ENCODE results near the gene RNF150. TPM values are rescaled to one million over a fixed set of nuclear protein-coding genes. Genes with fewer than 3 reads are reported as not detected.
A peak's percentile ranks its signal among the peaks of the same experiment; 100 is the strongest.

The RNF150 gene
- total RNA-seq, result 3.3 TPM
- long read RNA-seq, full-length matches to known transcripts, result 2 of 4 reads
- long read RNA-seq, partial matches to known transcripts, result 0 of 4 reads
- long read RNA-seq, other reads (novel, unspliced or antisense), result 2 of 4 reads

GRCh38 chr4:141133146-141133998, at the start of gene RNF150:
Gene RNF150 (minus strand): TSS chr4:141133469.
- ATAC-seq (peak; percentile 89 to 91), DNase-seq (peak; percentile 68)
- Histone ChIP-seq H3K27ac (no peak within 1 kb of the TSS), H3K27me3 (ENCODE audit: low read depth) (peaks cover 46% of the 10 kb centered on the region), H3K4me1 (peaks cover 27% of the 10 kb centered on the region), H3K36me3 (no peaks in the 10 kb centered on the region), H3K4me3 (peak within 1 kb of the TSS; percentile 77), H3K9me3 (no peaks in the 10 kb centered on the region)
- TF ChIP-seq, protein P1, sequence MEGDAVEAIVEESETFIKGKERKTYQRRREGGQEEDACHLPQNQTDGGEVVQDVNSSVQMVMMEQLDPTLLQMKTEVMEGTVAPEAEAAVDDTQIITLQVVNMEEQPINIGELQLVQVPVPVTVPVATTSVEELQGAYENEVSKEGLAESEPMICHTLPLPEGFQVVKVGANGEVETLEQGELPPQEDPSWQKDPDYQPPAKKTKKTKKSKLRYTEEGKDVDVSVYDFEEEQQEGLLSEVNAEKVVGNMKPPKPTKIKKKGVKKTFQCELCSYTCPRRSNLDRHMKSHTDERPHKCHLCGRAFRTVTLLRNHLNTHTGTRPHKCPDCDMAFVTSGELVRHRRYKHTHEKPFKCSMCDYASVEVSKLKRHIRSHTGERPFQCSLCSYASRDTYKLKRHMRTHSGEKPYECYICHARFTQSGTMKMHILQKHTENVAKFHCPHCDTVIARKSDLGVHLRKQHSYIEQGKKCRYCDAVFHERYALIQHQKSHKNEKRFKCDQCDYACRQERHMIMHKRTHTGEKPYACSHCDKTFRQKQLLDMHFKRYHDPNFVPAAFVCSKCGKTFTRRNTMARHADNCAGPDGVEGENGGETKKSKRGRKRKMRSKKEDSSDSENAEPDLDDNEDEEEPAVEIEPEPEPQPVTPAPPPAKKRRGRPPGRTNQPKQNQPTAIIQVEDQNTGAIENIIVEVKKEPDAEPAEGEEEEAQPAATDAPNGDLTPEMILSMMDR (IDR thresholded peaks at IDR 0.05), result peak; percentile 51
- intact Hi-C loops (cut with DNase I), result loop anchor here (5.0 kb wide), 1 partner anchor 276 kb away; no protein-coding TSS in a partner anchor

DNA sequence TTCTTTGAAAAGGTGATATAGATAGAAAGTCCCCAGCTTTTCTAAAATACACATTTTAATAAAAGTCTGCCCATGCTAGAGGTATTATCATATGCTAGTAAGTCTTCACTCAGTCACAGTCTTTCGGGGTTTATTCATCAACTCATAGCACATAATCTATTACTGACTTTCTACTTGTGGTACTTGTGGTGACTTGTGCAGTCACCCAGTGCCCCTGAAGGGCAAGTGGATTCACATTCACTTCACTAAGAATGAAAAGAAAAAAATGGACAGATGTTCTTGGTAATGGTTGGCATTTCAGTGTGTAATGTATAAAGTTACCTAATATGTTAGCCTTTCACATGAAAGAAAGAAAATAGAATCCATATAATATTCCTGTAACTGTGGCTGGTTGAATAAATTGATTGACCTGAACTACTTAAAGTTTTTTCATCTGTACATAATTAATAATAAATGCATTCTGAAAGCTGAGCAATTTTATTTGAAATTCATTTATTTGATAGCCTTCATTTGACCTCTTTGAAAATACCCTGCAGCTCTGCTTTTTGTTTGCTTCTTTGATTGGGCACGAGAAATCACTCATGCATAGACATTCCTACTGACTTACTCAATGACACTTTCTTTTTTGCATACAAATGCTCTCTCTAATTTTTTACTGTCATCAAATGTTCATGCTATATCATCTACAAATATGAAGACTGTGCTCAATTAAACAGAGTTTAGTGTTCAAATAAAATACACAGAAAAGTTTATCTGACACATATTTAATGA, 47.9 kb upstream of the RNF150 start:
- Histone ChIP-seq H3K27me3 (ENCODE audit: low read depth) (no peaks in the 10 kb centered on the region), H3K27ac (no peak overlapping the region), H3K4me1 (no peaks in the 10 kb centered on the region), H3K4me3 (no peak overlapping the region), H3K9me3 (no peaks in the 10 kb centered on the region), H3K36me3 (no peaks in the 10 kb centered on the region)
- DNase-seq (no peak), ATAC-seq (no peak)
- TF ChIP-seq, protein P1 (IDR thresholded peaks at IDR 0.05), result no peak
- intact Hi-C loops (cut with DNase I), result no loop called here

GRCh38 chr4:141179474-141180373, 46.5 kb upstream of the RNF150 start:
- H3K27me3 ChIP-seq (ENCODE audit: low read depth), result no peaks in the 10 kb centered on the region
- DNase-seq (no peak), ATAC-seq (no peak)
- intact Hi-C loops (cut with DNase I), result no loop called here
- TF ChIP-seq, protein P1 (IDR thresholded peaks at IDR 0.05), result no peak
- no peaks in the 10 kb centered on the region for H3K9me3 ChIP-seq
- no peak overlapping the region for H3K27ac ChIP-seq
- H3K36me3 ChIP-seq, result no peaks in the 10 kb centered on the region
- no peak overlapping the region for H3K4me3 ChIP-seq
- no peaks in the 10 kb centered on the region for H3K4me1 ChIP-seq

DNA sequence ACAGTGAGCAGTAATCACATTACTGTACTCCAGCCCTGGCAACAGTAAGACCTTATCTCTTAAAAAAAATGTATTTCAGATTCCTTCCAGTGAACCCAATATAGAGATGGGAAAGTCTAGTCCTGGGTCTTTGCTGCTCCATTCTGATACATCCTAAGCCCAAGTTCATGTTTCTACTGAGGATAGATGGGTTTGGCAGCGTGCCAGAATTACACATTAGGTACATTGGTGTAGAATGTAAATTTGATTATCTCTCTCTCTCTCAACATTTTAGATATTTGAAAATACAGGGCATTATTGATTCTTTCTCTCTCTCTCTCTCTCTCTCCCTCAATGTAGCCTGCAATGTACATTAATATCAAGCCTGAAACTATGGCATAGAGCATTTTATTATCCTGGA, 43.9 kb upstream of the RNF150 start:
- no peak for ATAC-seq

More for the DNA sequence above, 43.9 kb upstream of the RNF150 start:
- Histone ChIP-seq H3K36me3 (no peaks in the 10 kb centered on the region), H3K9me3 (no peaks in the 10 kb centered on the region), H3K4me1 (no peaks in the 10 kb centered on the region), H3K4me3 (no peak overlapping the region), H3K27ac (no peak overlapping the region), H3K27me3 (ENCODE audit: low read depth) (no peaks in the 10 kb centered on the region)
- intact Hi-C loops (cut with DNase I), result no loop called here
- DNase-seq, result no peak
- TF ChIP-seq, protein P1 (IDR thresholded peaks at IDR 0.05), result no peak

All from lower lobe of right lung (tissue), 2 donors.